ENCODE results near the gene ASIC2. TPM values are rescaled to one million over a fixed set of nuclear protein-coding genes. Genes with fewer than 3 reads are reported as not detected.

ASIC2 gene
- total RNA-seq, 1 experiment from 2014 or later = 0.11 TPM

- no peak for TF ChIP-seq EZH2 (IDR thresholded peaks at IDR 0.05; ENCODE audit: low read length, unreplicated experiment)
- no peak for TF ChIP-seq CTCF (conservative IDR thresholded peaks at IDR 0.05; ENCODE audit: low read depth, low read length)
- no peak for TF ChIP-seq EZH2phosphoT487 (IDR thresholded peaks at IDR 0.05; ENCODE audit: borderline replicate concordance, low read length)
- no peaks in the 10 kb centered on the region for H3K79me2 ChIP-seq (ENCODE audit: low read length)
- H3K4me1 ChIP-seq (ENCODE audit: insufficient read depth, low read length) = peaks cover 10% of the 10 kb centered on the region
- H3K9ac ChIP-seq (ENCODE audit: low read length) = no peak overlapping the region
- H3F3A ChIP-seq (ENCODE audit: low read length, unreplicated experiment) = no peaks in the 10 kb centered on the region
- no peak overlapping the region for H3K4me3 ChIP-seq (ENCODE audit: low read length)
- no TSS peak for BruUV-seq (replicated peaks)
- no peaks in the 10 kb centered on the region for H3K36me3 ChIP-seq (ENCODE audit: low read depth, low read length)
- ATAC-seq = no peak
- DNase-seq = no peak
- no peaks in the 10 kb centered on the region for H4K20me1 ChIP-seq (ENCODE audit: low read length)
- no peaks in the 10 kb centered on the region for H3K9me2 ChIP-seq (replicated peaks; ENCODE audit: low read length)
- ChIA-PET POLR2A (ENCODE audit: unreplicated experiment) (no interaction called here), CTCF (no interaction called here)
- H3K9me3 ChIP-seq (ENCODE audit: low read length) = no peaks in the 10 kb centered on the region
- no peak overlapping the region for H3K4me2 ChIP-seq (ENCODE audit: low read length)
- intact Hi-C loops (cut with micrococcal nuclease) = no loop called here
- H3K27me3 ChIP-seq (ENCODE audit: low read length) = peaks cover 4% of the 10 kb centered on the region; the same call in 1 of the 2 replicates
- H2AFZ ChIP-seq (ENCODE audit: low read length) = no peak overlapping the region
- no peak overlapping the region for H3K27ac ChIP-seq (ENCODE audit: low read length)
Measured at GRCh38 chr17:33015716-33016346, 277.3 kb downstream of the ASIC2 start.

- no peak for DNase-seq
- no peak overlapping the region for H3K9ac ChIP-seq (ENCODE audit: low read length)
- intact Hi-C loops (cut with micrococcal nuclease) = no loop called here
- no peaks in the 10 kb centered on the region for H3K36me3 ChIP-seq (ENCODE audit: low read depth, low read length)
- POLR2A ChIA-PET (ENCODE audit: unreplicated experiment) = interaction anchor here (0.5 kb wide), 1 partner anchor 311 kb away, joined by 3 read pairs; no protein-coding TSS in a partner anchor
- H3K9me2 ChIP-seq (replicated peaks; ENCODE audit: low read length) = no peaks in the 10 kb centered on the region
- H3K27ac ChIP-seq (ENCODE audit: low read length) = no peak overlapping the region
- H3K27me3 ChIP-seq (ENCODE audit: low read length) = peaks cover 4% of the 10 kb centered on the region; the same call in 1 of the 2 replicates
- no peak overlapping the region for H2AFZ ChIP-seq (ENCODE audit: low read length)
- no peaks in the 10 kb centered on the region for H3K79me2 ChIP-seq (ENCODE audit: low read length)
- BruUV-seq (replicated peaks) = no TSS peak
- H3K4me2 ChIP-seq (ENCODE audit: low read length) = no peak overlapping the region
- H3K4me1 ChIP-seq (ENCODE audit: insufficient read depth, low read length) = peaks cover 10% of the 10 kb centered on the region
- ATAC-seq = no peak
- CTCF ChIA-PET = no interaction called here
- no peaks in the 10 kb centered on the region for H3F3A ChIP-seq (ENCODE audit: low read length, unreplicated experiment)
- no peaks in the 10 kb centered on the region for H3K9me3 ChIP-seq (ENCODE audit: low read length)
- H3K4me3 ChIP-seq (ENCODE audit: low read length) = no peak overlapping the region
- no peak for TF ChIP-seq CTCF (conservative IDR thresholded peaks at IDR 0.05; ENCODE audit: low read depth, low read length)
- no peak for TF ChIP-seq EZH2 (IDR thresholded peaks at IDR 0.05; ENCODE audit: low read length, unreplicated experiment)
- no peak for TF ChIP-seq EZH2phosphoT487 (IDR thresholded peaks at IDR 0.05; ENCODE audit: borderline replicate concordance, low read length)
- H4K20me1 ChIP-seq (ENCODE audit: low read length) = no peaks in the 10 kb centered on the region
Measured at GRCh38 chr17:33014751-33015150, 278.3 kb downstream of the ASIC2 start.

GRCh38 chr17:33013596-33014375 lies 279.3 kb downstream of the ASIC2 start:
- ATAC-seq = no peak
- Histone ChIP-seq H3F3A (ENCODE audit: low read length, unreplicated experiment) (no peaks in the 10 kb centered on the region), H3K4me2 (ENCODE audit: low read length) (no peak overlapping the region), H3K9ac (ENCODE audit: low read length) (no peak overlapping the region), H3K27ac (ENCODE audit: low read length) (no peak overlapping the region), H3K9me2 (replicated peaks; ENCODE audit: low read length) (no peaks in the 10 kb centered on the region), H3K36me3 (ENCODE audit: low read depth, low read length) (no peaks in the 10 kb centered on the region), H2AFZ (ENCODE audit: low read length) (no peak overlapping the region), H3K9me3 (ENCODE audit: low read length) (no peaks in the 10 kb centered on the region), H4K20me1 (ENCODE audit: low read length) (no peaks in the 10 kb centered on the region), H3K4me3 (ENCODE audit: low read length) (no peak overlapping the region), H3K27me3 (ENCODE audit: low read length) (peaks cover 4% of the 10 kb centered on the region; the same call in 1 of the 2 replicates), H3K79me2 (ENCODE audit: low read length) (no peaks in the 10 kb centered on the region), H3K4me1 (ENCODE audit: insufficient read depth, low read length) (peaks cover 10% of the 10 kb centered on the region)
- BruUV-seq (replicated peaks) = no TSS peak
- DNase-seq = no peak
- TF ChIP-seq EZH2 (IDR thresholded peaks at IDR 0.05; ENCODE audit: low read length, unreplicated experiment) (no peak), CTCF (conservative IDR thresholded peaks at IDR 0.05; ENCODE audit: low read depth, low read length) (no peak), EZH2phosphoT487 (IDR thresholded peaks at IDR 0.05; ENCODE audit: borderline replicate concordance, low read length) (no peak)
- POLR2A ChIA-PET (ENCODE audit: unreplicated experiment) = no interaction called here
- intact Hi-C loops (cut with micrococcal nuclease) = no loop called here
- CTCF ChIA-PET = interaction anchor here (0.6 kb wide), 1 partner anchor 16 kb away, joined by 4 read pairs; no protein-coding TSS in a partner anchor
